Endothelial cell (in vitro differentiated cells): ENCODE data around the gene TBC1D20. TPM values are rescaled to one million over a fixed set of nuclear protein-coding genes. Genes with fewer than 3 reads are reported as not detected.

ENCODE experiments used
- DNase-seq: peaks from one replicate; pipeline ENCODE4 v3.0.0; 2021; ENCODE audit warnings: low spot score
- H3K27ac Mint-ChIP-seq: one replicate; pipeline ENCODE4 v1.8.0; 2021; ENCODE audit warnings: mixed read lengths, inconsistent platforms; ENCODE audit not compliant: unreplicated experiment
- H3K27me3 Mint-ChIP-seq: one replicate; pipeline ENCODE4 v1.8.0; 2021; ENCODE audit warnings: mild to moderate bottlenecking, moderate library complexity, mixed read lengths, inconsistent platforms; ENCODE audit not compliant: unreplicated experiment
- H3K36me3 Mint-ChIP-seq: one replicate; pipeline ENCODE4 v1.8.0; 2021; ENCODE audit warnings: mild to moderate bottlenecking, low read depth, mixed read lengths, inconsistent platforms; ENCODE audit not compliant: unreplicated experiment
- H3K4me1 Mint-ChIP-seq: one replicate; pipeline ENCODE4 v1.8.0; 2021; ENCODE audit warnings: mild to moderate bottlenecking, mixed read lengths, inconsistent platforms; ENCODE audit not compliant: unreplicated experiment
- H3K4me3 Mint-ChIP-seq: one replicate; pipeline ENCODE4 v1.8.0; 2021; ENCODE audit warnings: mild to moderate bottlenecking, mixed read lengths, inconsistent platforms; ENCODE audit not compliant: unreplicated experiment
- H3K9me3 Mint-ChIP-seq: one replicate; pipeline ENCODE4 v1.8.0; 2021; ENCODE audit warnings: mixed read lengths, inconsistent platforms; ENCODE audit not compliant: unreplicated experiment
- total RNA-seq: library from RNA; stranded (reverse); fragmentation: NEBNext Ultra II Directional; extraction: Animal tissue kit (Norgen Biotek cat#: 25700); gene quantifications from one replicate; pipeline ENCODE4 v1.2.1, GENCODE V29; 2021; ENCODE audit not compliant: unreplicated experiment
- TF ChIP-seq, protein P1 (sequence below): fragments of 200-600 bp; sonication (generic); IDR thresholded peaks from one replicate; pipeline ENCODE4 v1.5.0; 2021; ENCODE audit warnings: antibody characterized with exemption; ENCODE audit not compliant: unreplicated experiment

Gene TBC1D20
- total RNA-seq, 1 donor from 2014 or later, result 29.9 TPM

DNA sequence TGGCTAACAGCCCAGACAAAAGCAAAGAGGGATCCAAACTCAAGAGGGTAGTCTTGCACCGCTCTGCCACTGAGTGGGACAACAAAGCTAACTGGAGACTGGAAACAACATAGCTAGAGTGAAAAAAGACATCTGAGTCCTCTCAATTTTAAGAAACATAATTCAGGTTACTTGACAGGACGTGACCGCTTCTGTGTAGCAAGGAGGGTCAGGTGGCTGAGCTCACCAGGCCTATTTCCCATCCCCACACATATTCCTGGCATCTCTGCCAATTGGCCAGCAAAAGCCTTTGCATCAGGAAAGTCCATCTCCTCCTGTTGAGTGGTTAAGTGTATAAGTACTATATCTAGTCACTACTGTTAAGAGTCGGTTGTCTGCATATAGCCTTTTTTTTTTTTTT is 25.3 kb upstream of the TBC1D20 start:
- Mint-ChIP-seq H3K36me3 (peaks cover 45% of the 10 kb centered on the region), H3K27me3 (no peaks in the 10 kb centered on the region), H3K4me1 (peaks cover 20% of the 10 kb centered on the region), H3K9me3 (no peaks in the 10 kb centered on the region), H3K27ac (no peak overlapping the region), H3K4me3 (no peak overlapping the region)
- DNase-seq, result no peak
- TF ChIP-seq, protein P1, sequence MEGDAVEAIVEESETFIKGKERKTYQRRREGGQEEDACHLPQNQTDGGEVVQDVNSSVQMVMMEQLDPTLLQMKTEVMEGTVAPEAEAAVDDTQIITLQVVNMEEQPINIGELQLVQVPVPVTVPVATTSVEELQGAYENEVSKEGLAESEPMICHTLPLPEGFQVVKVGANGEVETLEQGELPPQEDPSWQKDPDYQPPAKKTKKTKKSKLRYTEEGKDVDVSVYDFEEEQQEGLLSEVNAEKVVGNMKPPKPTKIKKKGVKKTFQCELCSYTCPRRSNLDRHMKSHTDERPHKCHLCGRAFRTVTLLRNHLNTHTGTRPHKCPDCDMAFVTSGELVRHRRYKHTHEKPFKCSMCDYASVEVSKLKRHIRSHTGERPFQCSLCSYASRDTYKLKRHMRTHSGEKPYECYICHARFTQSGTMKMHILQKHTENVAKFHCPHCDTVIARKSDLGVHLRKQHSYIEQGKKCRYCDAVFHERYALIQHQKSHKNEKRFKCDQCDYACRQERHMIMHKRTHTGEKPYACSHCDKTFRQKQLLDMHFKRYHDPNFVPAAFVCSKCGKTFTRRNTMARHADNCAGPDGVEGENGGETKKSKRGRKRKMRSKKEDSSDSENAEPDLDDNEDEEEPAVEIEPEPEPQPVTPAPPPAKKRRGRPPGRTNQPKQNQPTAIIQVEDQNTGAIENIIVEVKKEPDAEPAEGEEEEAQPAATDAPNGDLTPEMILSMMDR, result no peak

DNA sequence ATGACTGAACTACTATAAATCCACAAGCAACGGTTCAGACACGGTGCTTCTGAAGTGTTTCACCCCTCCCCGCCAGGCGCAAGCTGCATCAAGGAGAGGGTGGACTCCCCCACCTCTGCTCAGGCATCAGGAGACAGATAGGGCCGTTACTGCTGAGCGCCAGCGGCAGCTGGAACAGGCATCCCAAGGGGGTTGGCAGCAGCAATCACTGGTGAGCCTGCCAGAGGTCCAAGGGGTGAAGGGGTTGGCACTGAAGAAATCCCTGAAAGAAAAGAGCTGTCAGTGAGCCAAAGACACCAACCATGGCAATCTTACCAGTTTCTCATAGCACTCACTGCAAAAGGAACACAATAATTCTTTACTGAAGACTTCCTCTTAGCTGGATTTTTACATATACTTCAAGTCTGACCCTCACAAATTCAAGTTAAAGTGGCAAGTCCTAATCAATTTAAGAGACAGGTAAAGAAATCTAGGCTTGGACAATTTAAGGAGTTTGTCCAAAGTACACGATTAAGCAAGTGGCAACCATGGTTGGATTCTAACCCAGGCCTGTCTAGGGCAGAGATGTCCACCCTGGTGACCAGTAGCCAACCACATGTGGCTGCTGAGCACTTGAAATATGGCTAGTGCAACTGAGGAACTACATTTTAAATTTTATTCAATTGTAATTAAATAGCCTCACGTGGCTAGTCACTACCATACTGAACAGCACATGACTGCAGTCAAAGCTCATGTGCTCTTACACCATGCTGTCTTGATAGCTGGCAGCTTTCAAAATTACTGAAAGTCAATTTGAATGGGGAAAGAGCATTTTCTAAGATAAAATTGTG is 21.7 kb upstream of the TBC1D20 start:
- Mint-ChIP-seq H3K4me1 (peaks cover 28% of the 10 kb centered on the region), H3K9me3 (no peaks in the 10 kb centered on the region), H3K4me3 (no peak overlapping the region), H3K27me3 (no peaks in the 10 kb centered on the region), H3K36me3 (peaks cover 51% of the 10 kb centered on the region), H3K27ac (peak overlapping the region; percentile 68)
- TF ChIP-seq, protein P1, result no peak
- no peak for DNase-seq

DNA sequence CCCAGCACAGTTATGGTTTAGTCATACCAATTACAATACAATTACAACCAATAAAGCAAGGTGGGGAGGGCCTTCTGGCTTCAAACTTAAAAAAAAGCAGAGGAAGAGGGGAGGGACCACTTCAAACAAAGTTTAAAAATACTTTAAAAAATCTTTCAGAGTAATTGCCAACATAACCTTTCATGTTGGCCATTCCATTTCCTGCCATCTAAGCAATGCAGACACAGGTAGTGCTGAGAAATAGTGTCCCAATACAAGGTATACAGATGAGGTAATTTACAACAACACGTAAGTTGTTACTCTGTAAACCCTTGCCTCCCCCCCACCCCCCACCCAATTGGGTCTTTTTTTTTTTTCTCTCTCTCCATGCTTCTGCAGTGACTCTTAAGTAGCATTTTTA is 18.8 kb upstream of the TBC1D20 start:
- Mint-ChIP-seq H3K36me3 (peaks cover 37% of the 10 kb centered on the region), H3K4me3 (no peak overlapping the region), H3K27me3 (no peaks in the 10 kb centered on the region), H3K27ac (no peak overlapping the region), H3K9me3 (no peaks in the 10 kb centered on the region), H3K4me1 (peaks cover 28% of the 10 kb centered on the region)
- DNase-seq, result no peak
- TF ChIP-seq, protein P1, result no peak

DNA sequence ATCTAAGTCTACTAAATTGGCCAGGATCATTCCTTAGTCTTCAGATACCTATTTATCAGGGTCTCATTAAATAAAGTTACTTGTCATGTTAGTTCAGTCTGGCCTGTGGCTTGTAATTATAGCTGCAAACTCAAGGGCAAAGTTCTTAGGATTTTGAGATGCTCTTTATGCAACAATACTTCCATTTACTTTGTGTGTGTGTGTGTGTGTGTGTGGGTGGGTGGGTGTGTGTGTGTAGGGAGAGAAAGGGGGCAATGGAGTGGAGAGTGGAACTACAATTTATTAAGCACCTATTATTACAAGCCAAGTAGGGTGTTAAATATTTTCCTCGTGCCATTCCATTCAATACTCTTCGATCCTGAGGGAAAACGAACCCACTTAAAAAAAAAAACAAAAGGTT is 17.7 kb upstream of the TBC1D20 start:
- peak overlapping the region; percentile 34 for H3K27ac Mint-ChIP-seq
- TF ChIP-seq, protein P1, result no peak
- peaks cover 37% of the 10 kb centered on the region for H3K36me3 Mint-ChIP-seq
- no peaks in the 10 kb centered on the region for H3K9me3 Mint-ChIP-seq
- no peak for DNase-seq
- peaks cover 28% of the 10 kb centered on the region for H3K4me1 Mint-ChIP-seq
- H3K4me3 Mint-ChIP-seq, result no peak overlapping the region
- H3K27me3 Mint-ChIP-seq, result no peaks in the 10 kb centered on the region

DNA sequence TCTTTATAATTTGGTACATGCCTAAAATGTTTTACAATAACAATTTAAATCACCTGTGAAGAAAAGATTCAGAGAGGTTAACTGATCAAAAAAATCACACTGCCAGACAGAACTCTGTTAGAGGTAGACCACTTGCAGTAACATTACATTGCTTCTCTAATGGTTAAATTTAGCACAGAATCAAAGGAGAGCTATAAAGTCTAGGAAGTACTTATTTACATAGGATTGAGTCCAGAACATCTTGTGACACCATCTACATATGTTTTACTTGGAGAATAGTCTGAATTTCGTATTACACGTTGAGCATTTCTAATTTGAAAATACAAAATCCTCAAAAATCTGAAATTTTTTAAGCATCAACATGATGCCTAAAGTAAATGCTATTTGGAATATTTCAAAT is 17.2 kb upstream of the TBC1D20 start:
- H3K4me1 Mint-ChIP-seq, result peaks cover 26% of the 10 kb centered on the region
- H3K27me3 Mint-ChIP-seq, result no peaks in the 10 kb centered on the region
- no peak overlapping the region for H3K4me3 Mint-ChIP-seq
- DNase-seq, result no peak
- TF ChIP-seq, protein P1, result no peak
- no peaks in the 10 kb centered on the region for H3K9me3 Mint-ChIP-seq
- H3K36me3 Mint-ChIP-seq, result peaks cover 41% of the 10 kb centered on the region
- H3K27ac Mint-ChIP-seq, result no peak overlapping the region
